Stimulated activated memory B cell treated with anti-CD40 and anti-IgM and Interleukin-4, amounts not matched to agents 10 μg/mL and 1 μg/mL and 100 μg/mL, for 72 hours (primary cell): ENCODE measurements around the gene SETDB1.

Experiments used
- ATAC-seq: fragments of 150-1000 bp; cut with Tn5 transposase; 2 replicates; pipeline ENCODE4 v1.10.0; 2021
- H3K27ac Mint-ChIP-seq: one replicate; pipeline ENCODE4 v1.8.0; 2022; ENCODE audit warnings: mild to moderate bottlenecking, mixed read lengths
- H3K27me3 Mint-ChIP-seq: one replicate; pipeline ENCODE4 v1.8.0; 2022; ENCODE audit warnings: mixed read lengths
- H3K36me3 Mint-ChIP-seq: one replicate; pipeline ENCODE4 v1.8.0; 2022; ENCODE audit warnings: mixed read lengths
- H3K4me1 Mint-ChIP-seq: one replicate; pipeline ENCODE4 v1.8.0; 2022; ENCODE audit warnings: mixed read lengths
- H3K4me3 Mint-ChIP-seq: one replicate; pipeline ENCODE4 v1.8.0; 2022; ENCODE audit warnings: mild to moderate bottlenecking, moderate library complexity, mixed read lengths
- H3K9me3 Mint-ChIP-seq: one replicate; pipeline ENCODE4 v1.8.0; 2022; ENCODE audit warnings: mixed read lengths

Gene SETDB1

DNA sequence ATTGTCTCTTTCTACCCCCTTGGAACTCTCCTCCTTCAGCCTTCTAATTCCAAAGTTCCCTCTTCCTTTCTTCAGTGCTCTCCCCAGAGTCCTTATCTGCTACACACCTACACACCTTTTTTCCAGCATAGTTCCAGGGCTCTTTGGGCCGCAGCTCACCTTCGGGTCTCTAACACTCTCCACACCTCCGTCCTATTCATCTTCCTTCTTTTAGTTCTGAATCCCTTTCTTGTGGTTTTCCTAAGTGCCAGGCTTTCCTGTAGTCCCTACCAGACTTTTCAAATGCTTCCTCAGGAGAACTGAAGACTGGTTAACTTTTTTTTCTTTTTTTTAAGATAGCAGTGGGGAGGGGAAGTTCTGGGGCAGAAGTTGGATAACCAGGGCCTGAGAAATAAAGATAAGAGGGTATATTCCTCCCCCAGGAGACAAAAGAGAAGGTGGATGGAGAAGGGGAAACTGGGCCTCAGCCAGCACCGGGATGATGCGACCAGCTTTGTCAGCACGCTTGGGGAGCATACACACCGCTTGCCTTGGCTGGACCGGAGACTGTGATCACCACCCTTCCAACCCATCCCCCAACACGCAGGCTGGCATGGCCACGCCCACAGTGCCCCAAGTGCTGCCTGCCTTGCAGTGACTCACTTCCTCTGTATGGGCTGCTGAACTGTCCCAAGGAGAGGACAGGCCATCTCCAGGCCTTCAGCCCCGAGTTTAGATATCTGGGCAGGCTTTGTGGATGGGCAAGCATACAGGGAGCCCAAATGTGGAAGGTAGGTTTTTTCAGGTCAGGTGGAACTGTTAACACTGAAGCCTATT, 50.9 kb downstream of the SETDB1 start:
- H3K36me3 Mint-ChIP-seq: no peaks in the 10 kb centered on the region
- peak overlapping the region; percentile 79 for H3K27ac Mint-ChIP-seq
- no peaks in the 10 kb centered on the region for H3K9me3 Mint-ChIP-seq
- no peaks in the 10 kb centered on the region for H3K27me3 Mint-ChIP-seq
- ATAC-seq: peak; percentile 66
- peaks cover 56% of the 10 kb centered on the region for H3K4me1 Mint-ChIP-seq
- peak overlapping the region; percentile 75 for H3K4me3 Mint-ChIP-seq

- peaks cover 38% of the 10 kb centered on the region for H3K4me1 Mint-ChIP-seq
- H3K4me3 Mint-ChIP-seq: peak overlapping the region; percentile 73
- H3K9me3 Mint-ChIP-seq: no peaks in the 10 kb centered on the region
- H3K36me3 Mint-ChIP-seq: no peaks in the 10 kb centered on the region
- H3K27me3 Mint-ChIP-seq: no peaks in the 10 kb centered on the region
- peak overlapping the region; percentile 73 for H3K27ac Mint-ChIP-seq
- peak; percentile 72 for ATAC-seq
Measured at GRCh38 chr1:150979092-150980056, 53.2 kb downstream of the SETDB1 start.

- no peak overlapping the region for H3K4me3 Mint-ChIP-seq
- H3K36me3 Mint-ChIP-seq: no peaks in the 10 kb centered on the region
- peaks cover 29% of the 10 kb centered on the region for H3K4me1 Mint-ChIP-seq
- ATAC-seq: no peak
- no peaks in the 10 kb centered on the region for H3K9me3 Mint-ChIP-seq
- H3K27ac Mint-ChIP-seq: no peak overlapping the region
- no peaks in the 10 kb centered on the region for H3K27me3 Mint-ChIP-seq
Measured at GRCh38 chr1:150981177-150981804, 55.1 kb downstream of the SETDB1 start.

DNA sequence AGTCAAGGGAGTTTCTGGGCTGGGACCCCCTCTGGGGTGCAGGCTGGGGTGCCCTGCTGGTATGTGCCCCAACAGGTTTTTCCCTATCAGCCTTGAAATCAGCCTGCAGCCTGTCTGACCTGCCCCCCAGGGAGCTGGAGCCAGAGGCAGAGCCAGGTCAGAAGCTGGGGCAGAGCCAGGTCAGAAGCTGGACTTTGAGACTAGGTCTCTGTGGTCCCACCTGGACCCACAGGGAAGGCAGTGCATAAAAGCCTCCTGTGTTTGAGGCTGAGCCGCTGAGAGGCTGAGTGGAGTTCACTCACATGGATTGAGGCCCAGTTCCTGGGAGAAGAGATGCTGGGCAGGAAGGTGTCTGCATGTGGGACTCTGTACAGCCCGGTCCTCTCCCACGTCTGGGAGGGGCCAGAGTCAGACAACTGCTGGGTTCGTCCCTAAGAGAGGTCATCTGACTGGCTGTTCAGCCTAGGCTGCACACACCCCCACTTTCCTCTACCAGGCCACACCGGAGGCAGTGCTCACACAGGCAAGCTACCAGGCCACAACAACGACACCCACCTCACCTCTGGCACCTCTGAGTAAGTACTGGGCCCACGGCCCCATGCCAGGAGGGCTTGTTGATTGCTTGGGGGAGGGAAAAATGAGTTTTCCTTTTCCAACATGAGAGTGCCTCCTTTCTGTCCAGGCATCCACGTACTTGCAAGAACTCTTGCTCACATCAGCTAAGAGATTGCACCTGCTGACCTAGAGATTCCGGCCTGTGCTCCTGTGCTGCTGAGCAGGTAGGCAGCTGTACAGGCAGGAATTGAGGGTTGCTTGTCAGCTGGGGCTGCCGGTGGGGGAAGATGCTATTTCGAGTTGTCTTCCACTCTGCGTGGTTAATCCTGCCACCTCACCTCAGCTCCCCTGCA, 55.9 kb downstream of the SETDB1 start, which contains the start of gene ANXA9:
TSS of gene ANXA9 (plus strand) at position 488 of the 908 bp plus-strand sequence. CDS start 814 bp downstream, outside the sequence.
- ATAC-seq: peak; percentile 9
- H3K36me3 Mint-ChIP-seq: no peaks in the 10 kb centered on the region
- H3K9me3 Mint-ChIP-seq: no peaks in the 10 kb centered on the region
- no peak within 1 kb of the TSS for H3K27ac Mint-ChIP-seq
- H3K4me1 Mint-ChIP-seq: peaks cover 21% of the 10 kb centered on the region
- no peaks in the 10 kb centered on the region for H3K27me3 Mint-ChIP-seq
- no peak within 1 kb of the TSS for H3K4me3 Mint-ChIP-seq

- Mint-ChIP-seq H3K4me3 (no peak overlapping the region), H3K27me3 (no peaks in the 10 kb centered on the region), H3K36me3 (no peaks in the 10 kb centered on the region), H3K9me3 (no peaks in the 10 kb centered on the region), H3K27ac (no peak overlapping the region), H3K4me1 (no peaks in the 10 kb centered on the region)
- ATAC-seq: no peak
Measured at GRCh38 chr1:150985179-150985825, 59.1 kb downstream of the SETDB1 start.

DNA sequence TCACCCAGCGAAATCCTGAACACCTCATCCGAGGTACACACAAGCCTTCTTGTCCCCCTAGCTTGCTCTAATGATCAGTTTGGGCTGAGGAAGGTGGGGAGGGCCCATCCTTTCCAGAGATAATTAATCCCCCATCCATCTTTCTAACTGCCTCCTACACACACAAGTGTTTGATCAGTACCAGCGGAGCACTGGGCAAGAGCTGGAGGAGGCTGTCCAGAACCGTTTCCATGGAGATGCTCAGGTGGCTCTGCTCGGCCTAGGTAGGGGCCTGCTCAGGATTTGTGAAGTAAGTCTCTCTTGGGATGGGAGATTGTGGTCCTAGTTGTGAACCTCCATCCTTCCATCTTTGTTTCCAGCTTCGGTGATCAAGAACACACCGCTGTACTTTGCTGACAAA, 61.8 kb downstream of the SETDB1 start:
- no peak overlapping the region for H3K27ac Mint-ChIP-seq
- no peaks in the 10 kb centered on the region for H3K9me3 Mint-ChIP-seq
- H3K4me3 Mint-ChIP-seq: no peak overlapping the region
- no peaks in the 10 kb centered on the region for H3K36me3 Mint-ChIP-seq
- ATAC-seq: no peak
- no peaks in the 10 kb centered on the region for H3K4me1 Mint-ChIP-seq
- no peaks in the 10 kb centered on the region for H3K27me3 Mint-ChIP-seq

DNA sequence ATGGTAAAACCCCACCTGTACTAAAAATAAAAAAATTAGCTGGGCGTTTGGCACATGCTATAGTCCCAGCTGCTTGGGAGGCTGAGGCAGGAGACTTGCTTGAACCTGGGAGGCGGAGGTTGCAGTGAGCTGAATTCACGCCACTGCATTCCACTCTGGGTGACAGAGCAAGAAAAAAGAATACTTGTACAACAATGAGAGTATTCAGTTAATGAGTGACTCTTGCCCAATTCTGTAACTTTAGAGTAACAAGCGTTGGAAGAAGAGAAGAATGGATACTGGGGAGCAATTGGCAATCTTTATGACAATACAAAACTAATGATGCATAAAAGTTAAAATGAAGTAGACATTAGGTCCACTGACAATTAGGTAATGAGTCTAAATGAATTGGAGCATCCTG, 66.5 kb downstream of the SETDB1 start:
- Mint-ChIP-seq H3K9me3 (no peaks in the 10 kb centered on the region), H3K27ac (no peak overlapping the region), H3K4me3 (no peak overlapping the region), H3K36me3 (peaks cover 10% of the 10 kb centered on the region), H3K4me1 (peaks cover 6% of the 10 kb centered on the region), H3K27me3 (no peaks in the 10 kb centered on the region)
- no peak for ATAC-seq

DNA sequence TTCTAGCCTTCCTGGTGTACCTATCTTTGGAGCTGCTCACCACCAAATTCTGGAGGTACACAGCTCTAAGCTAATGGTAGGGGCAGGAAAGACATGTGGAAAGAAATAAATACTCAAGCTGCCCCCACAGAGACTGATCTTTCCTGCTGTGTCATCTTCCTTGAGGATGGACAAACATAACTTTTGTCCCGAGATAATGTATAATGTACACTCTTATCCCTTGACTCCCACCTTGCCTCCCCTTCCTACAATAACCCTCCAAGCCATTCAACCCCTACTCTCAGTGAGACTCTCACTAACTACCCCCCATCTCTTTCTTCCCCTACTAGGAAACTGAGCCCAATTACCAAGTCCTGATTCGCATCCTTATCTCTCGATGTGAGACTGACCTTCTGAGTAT, 68.1 kb downstream of the SETDB1 start:
- Mint-ChIP-seq H3K27ac (no peak overlapping the region), H3K27me3 (no peaks in the 10 kb centered on the region), H3K36me3 (peaks cover 10% of the 10 kb centered on the region), H3K4me3 (no peak overlapping the region), H3K9me3 (no peaks in the 10 kb centered on the region), H3K4me1 (peaks cover 6% of the 10 kb centered on the region)
- ATAC-seq: no peak

DNA sequence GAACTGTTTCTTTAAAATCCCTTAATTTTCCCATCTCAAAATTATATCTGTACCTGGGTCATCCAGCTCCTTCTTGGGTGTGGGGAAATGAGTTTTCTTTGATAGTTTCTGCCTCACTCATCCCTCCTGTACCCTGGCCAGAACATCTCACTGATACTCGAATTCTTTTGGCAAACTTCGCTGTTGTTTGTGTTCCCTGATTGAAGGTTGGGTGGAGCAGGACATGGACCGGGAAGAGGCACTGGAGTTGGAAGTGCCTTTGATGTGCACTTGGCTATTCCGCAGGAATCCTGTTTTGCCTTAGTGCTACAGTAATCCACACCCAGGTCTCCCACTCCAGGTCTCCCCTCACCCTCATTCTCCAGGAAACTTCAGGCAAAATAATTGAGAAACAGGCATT, 69.3 kb downstream of the SETDB1 start:
- no peak for ATAC-seq
- H3K27ac Mint-ChIP-seq: peak overlapping the region; percentile 10
- H3K4me3 Mint-ChIP-seq: no peak overlapping the region
- peaks cover 6% of the 10 kb centered on the region for H3K4me1 Mint-ChIP-seq
- no peaks in the 10 kb centered on the region for H3K27me3 Mint-ChIP-seq
- no peaks in the 10 kb centered on the region for H3K9me3 Mint-ChIP-seq
- peaks cover 12% of the 10 kb centered on the region for H3K36me3 Mint-ChIP-seq

DNA sequence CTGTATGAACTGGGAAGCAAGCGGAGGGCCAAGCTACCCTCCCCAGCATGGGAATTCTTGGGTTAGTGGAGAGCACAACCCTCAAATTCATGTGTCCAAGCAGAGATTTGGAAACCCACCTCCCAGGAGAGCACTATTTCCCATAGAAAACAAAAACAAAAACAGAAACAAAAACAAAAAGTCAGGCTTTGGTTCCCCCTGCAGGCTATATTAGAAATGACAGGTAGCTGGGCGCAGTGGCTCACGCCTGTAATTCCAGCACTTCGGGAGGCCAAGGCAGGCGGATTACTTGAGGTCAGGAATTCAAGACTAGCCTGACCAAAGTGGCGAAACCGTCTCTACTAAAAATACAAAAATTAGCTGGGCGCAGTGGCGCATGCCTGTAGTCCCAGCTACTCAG, 69.7 kb downstream of the SETDB1 start:
- no peak for ATAC-seq
- peak overlapping the region; percentile 10 for H3K27ac Mint-ChIP-seq
- peaks cover 6% of the 10 kb centered on the region for H3K4me1 Mint-ChIP-seq
- H3K4me3 Mint-ChIP-seq: peak overlapping the region; percentile 26
- peaks cover 17% of the 10 kb centered on the region for H3K36me3 Mint-ChIP-seq
- no peaks in the 10 kb centered on the region for H3K9me3 Mint-ChIP-seq
- no peaks in the 10 kb centered on the region for H3K27me3 Mint-ChIP-seq

DNA sequence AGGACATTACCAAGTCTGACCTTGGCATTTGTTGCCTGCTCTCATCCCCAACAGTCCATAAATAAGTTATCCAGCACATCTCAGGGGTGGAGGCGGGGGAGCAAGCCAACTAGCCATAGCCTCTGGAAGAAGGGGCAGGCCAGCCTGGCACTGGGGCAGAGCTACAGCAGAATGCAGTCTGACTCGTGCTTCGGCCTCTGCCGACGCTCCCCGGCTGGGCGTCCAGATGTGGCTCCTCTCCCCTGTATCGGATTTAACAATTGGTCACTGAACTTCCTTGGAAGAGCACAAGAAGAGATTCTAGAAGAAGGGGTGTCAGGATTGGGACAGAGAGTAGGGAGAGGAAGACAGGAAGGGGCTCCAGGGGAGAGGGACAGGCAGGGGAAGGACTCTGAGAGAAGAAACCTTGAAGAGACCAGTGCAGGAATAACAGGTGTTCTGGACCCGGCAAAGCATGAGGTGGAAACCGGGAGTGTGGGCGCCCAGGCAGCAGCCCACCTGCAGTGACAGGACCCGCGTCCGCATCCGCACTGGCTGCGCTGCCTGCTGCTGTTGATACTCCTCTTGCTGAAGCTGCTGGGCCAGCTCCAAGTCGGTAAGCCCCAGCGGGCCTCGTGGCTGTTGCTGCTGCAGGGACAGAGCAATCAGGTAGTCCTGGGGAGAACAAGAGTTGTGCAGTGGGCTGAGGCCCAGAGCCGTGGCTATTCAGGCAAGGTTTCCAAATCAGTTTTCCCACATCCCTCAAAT, 71.1 kb downstream of the SETDB1 start:
- no peak for ATAC-seq
- H3K27ac Mint-ChIP-seq: no peak overlapping the region

DNA sequence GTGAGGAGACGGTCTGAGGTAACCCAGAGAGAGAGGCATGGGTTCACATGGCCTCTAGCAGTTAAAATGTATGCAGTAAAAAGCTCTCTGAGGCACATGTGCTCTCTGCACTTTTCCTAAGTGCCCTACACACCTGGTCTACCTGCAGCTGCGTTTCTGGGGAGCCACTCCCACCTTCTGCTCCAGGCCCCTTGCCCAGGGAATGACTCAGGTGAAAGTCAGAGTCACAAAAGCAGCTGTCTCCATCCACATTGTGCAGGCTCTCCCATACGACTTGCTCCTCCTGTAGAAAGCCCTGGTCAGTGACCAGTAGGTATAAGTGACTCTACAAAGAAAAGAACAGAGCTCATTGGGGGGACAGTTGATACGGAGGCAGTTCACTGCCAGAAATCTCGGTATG, 71.8 kb downstream of the SETDB1 start:
- Mint-ChIP-seq H3K36me3 (peaks cover 27% of the 10 kb centered on the region), H3K4me1 (peaks cover 6% of the 10 kb centered on the region), H3K27me3 (no peaks in the 10 kb centered on the region), H3K27ac (no peak overlapping the region), H3K4me3 (no peak overlapping the region), H3K9me3 (no peaks in the 10 kb centered on the region)
- ATAC-seq: no peak

More for the DNA sequence above, 71.1 kb downstream of the SETDB1 start:
- Mint-ChIP-seq H3K4me3 (no peak overlapping the region), H3K9me3 (no peaks in the 10 kb centered on the region), H3K27me3 (no peaks in the 10 kb centered on the region), H3K36me3 (peaks cover 27% of the 10 kb centered on the region), H3K4me1 (peaks cover 6% of the 10 kb centered on the region)

DNA sequence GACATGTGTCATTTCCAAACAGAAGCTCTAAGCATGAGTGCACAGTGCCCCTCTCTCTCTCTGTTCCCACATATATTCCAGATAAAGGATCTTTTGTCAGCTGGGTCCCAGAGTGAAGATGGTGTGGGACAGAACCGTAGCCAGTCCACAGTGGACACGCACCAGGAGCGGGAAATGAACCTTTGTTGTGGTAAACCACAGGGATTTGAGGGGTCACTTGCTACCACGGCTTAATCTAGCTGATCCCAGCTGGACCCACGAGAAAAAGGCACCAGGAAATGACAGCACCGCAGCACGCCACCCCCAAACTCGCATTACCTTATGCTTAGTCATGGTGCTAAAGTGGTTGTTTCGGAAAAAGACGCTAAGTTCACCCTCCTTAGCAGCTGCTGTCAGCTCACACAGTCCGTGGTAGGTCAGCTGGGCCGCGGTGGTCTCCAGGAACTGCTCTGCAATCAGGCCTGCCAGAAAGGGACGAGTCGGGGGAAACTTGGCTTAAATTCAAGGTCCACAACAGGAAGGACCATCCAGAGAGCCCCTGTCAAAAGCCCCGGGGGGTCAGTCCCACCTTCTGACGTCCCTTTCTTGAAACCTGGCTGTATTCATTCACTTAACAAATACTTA, 73.0 kb downstream of the SETDB1 start:
- no peaks in the 10 kb centered on the region for H3K9me3 Mint-ChIP-seq
- no peak overlapping the region for H3K4me3 Mint-ChIP-seq
- H3K4me1 Mint-ChIP-seq: peaks cover 9% of the 10 kb centered on the region
- ATAC-seq: no peak
- peaks cover 27% of the 10 kb centered on the region for H3K36me3 Mint-ChIP-seq
- H3K27me3 Mint-ChIP-seq: no peaks in the 10 kb centered on the region
- no peak overlapping the region for H3K27ac Mint-ChIP-seq
